Tibial nerve (tissue), 3 donors: Measurements from ENCODE around the gene ALKBH1.

Source experiments
- CTCF ChIP-seq, 5 experiments: fragments of 200-600 bp in 3 of 5; fragments of 450-650 bp in 2 of 5; sonication (generic) in 3 of 5; IDR thresholded peaks; one replicate each; pipeline ENCODE4 v1.5.1; 2016 to 2019; ENCODE audit warnings: antibody characterized with exemption in 5 of 5, mild to moderate bottlenecking in 3 of 5, moderate library complexity in 2 of 5
- POLR2A ChIP-seq, 2 donors: fragments of 450-650 bp; IDR thresholded peaks; one replicate each; pipeline ENCODE4 v1.6.1; 2017; ENCODE audit warnings: antibody characterized with exemption in 2 of 2, mild to moderate bottlenecking in 2 of 2, moderate library complexity in 2 of 2

GRCh38 chr14:77625360-77625759, 82.5 kb downstream of the ALKBH1 start:
- no peak for TF ChIP-seq CTCF (IDR thresholded peaks at IDR 0.05)
- TF ChIP-seq POLR2A (IDR thresholded peaks at IDR 0.05) = no peak
